HEK293 (cell line): ENCODE measurements around the gene PPM1L.

Experiments used
- ZNF37A ChIP-seq: fragments of 450-650 bp; IDR thresholded peaks from 2 replicates; pipeline ENCODE4 v1.5.1; 2018; ENCODE audit warnings: missing biosample characterization, missing genetic modification characterization
- TF ChIP-seq, protein P1 (sequence below): fragments of 450-650 bp; formaldehyde crosslinking; IDR thresholded peaks from 2 replicates; pipeline ENCODE4 v1.5.1; 2016; ENCODE audit warnings: missing biosample characterization, missing genetic modification characterization
- TF ChIP-seq, protein P2 (sequence below): fragments of 450-650 bp; formaldehyde crosslinking; IDR thresholded peaks from 2 replicates; pipeline ENCODE4 v1.5.0; 2017; ENCODE audit warnings: missing biosample characterization, missing genetic modification characterization, borderline replicate concordance
- TF ChIP-seq, protein P3 (sequence below): fragments of 450-650 bp; formaldehyde crosslinking; IDR thresholded peaks from 2 replicates; pipeline ENCODE4 v1.5.1; 2016; ENCODE audit warnings: missing biosample characterization, missing genetic modification characterization, borderline replicate concordance
- TF ChIP-seq, protein P4 (sequence below): fragments of 450-650 bp; formaldehyde crosslinking; IDR thresholded peaks from 2 replicates; pipeline ENCODE4 v1.5.1; 2016; ENCODE audit warnings: missing biosample characterization, missing genetic modification characterization, borderline replicate concordance
- TF ChIP-seq, protein P5 (sequence below): fragments of 450-650 bp; formaldehyde crosslinking; IDR thresholded peaks from 2 replicates; pipeline ENCODE4 v1.5.1; 2016; ENCODE audit warnings: missing biosample characterization, missing genetic modification characterization, low read depth

DNA sequence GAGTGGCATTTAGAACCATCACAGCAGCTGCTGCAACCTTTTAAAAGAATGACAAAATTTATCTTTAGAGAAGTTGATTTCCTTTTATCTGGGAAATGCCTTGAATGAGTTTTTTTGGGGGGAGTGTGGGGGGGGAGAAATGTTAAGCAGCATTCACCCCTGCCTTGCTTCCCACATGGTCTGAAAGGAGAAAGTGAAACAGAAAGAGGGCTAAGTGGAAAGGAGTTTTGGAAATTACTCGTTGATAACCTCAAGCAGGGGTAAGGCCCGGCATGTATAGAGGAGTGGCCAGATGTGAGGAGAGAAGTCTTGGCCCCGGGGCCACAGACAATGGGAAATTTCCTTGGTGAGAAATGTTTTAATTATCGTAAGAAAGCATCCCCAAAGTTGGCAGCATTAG, 325.6 kb downstream of the PPM1L start:
- TF ChIP-seq, protein P1, sequence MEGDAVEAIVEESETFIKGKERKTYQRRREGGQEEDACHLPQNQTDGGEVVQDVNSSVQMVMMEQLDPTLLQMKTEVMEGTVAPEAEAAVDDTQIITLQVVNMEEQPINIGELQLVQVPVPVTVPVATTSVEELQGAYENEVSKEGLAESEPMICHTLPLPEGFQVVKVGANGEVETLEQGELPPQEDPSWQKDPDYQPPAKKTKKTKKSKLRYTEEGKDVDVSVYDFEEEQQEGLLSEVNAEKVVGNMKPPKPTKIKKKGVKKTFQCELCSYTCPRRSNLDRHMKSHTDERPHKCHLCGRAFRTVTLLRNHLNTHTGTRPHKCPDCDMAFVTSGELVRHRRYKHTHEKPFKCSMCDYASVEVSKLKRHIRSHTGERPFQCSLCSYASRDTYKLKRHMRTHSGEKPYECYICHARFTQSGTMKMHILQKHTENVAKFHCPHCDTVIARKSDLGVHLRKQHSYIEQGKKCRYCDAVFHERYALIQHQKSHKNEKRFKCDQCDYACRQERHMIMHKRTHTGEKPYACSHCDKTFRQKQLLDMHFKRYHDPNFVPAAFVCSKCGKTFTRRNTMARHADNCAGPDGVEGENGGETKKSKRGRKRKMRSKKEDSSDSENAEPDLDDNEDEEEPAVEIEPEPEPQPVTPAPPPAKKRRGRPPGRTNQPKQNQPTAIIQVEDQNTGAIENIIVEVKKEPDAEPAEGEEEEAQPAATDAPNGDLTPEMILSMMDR (tag by site-specific recombination): no peak
- TF ChIP-seq, protein P2, sequence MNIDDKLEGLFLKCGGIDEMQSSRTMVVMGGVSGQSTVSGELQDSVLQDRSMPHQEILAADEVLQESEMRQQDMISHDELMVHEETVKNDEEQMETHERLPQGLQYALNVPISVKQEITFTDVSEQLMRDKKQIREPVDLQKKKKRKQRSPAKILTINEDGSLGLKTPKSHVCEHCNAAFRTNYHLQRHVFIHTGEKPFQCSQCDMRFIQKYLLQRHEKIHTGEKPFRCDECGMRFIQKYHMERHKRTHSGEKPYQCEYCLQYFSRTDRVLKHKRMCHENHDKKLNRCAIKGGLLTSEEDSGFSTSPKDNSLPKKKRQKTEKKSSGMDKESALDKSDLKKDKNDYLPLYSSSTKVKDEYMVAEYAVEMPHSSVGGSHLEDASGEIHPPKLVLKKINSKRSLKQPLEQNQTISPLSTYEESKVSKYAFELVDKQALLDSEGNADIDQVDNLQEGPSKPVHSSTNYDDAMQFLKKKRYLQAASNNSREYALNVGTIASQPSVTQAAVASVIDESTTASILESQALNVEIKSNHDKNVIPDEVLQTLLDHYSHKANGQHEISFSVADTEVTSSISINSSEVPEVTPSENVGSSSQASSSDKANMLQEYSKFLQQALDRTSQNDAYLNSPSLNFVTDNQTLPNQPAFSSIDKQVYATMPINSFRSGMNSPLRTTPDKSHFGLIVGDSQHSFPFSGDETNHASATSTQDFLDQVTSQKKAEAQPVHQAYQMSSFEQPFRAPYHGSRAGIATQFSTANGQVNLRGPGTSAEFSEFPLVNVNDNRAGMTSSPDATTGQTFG (tag by site-specific recombination): no peak
- no peak for TF ChIP-seq ZNF37A (tag by site-specific recombination)
- TF ChIP-seq, protein P3, sequence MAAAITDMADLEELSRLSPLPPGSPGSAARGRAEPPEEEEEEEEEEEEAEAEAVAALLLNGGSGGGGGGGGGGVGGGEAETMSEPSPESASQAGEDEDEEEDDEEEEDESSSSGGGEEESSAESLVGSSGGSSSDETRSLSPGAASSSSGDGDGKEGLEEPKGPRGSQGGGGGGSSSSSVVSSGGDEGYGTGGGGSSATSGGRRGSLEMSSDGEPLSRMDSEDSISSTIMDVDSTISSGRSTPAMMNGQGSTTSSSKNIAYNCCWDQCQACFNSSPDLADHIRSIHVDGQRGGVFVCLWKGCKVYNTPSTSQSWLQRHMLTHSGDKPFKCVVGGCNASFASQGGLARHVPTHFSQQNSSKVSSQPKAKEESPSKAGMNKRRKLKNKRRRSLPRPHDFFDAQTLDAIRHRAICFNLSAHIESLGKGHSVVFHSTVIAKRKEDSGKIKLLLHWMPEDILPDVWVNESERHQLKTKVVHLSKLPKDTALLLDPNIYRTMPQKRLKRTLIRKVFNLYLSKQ (tag by site-specific recombination): no peak
- TF ChIP-seq, protein P4, sequence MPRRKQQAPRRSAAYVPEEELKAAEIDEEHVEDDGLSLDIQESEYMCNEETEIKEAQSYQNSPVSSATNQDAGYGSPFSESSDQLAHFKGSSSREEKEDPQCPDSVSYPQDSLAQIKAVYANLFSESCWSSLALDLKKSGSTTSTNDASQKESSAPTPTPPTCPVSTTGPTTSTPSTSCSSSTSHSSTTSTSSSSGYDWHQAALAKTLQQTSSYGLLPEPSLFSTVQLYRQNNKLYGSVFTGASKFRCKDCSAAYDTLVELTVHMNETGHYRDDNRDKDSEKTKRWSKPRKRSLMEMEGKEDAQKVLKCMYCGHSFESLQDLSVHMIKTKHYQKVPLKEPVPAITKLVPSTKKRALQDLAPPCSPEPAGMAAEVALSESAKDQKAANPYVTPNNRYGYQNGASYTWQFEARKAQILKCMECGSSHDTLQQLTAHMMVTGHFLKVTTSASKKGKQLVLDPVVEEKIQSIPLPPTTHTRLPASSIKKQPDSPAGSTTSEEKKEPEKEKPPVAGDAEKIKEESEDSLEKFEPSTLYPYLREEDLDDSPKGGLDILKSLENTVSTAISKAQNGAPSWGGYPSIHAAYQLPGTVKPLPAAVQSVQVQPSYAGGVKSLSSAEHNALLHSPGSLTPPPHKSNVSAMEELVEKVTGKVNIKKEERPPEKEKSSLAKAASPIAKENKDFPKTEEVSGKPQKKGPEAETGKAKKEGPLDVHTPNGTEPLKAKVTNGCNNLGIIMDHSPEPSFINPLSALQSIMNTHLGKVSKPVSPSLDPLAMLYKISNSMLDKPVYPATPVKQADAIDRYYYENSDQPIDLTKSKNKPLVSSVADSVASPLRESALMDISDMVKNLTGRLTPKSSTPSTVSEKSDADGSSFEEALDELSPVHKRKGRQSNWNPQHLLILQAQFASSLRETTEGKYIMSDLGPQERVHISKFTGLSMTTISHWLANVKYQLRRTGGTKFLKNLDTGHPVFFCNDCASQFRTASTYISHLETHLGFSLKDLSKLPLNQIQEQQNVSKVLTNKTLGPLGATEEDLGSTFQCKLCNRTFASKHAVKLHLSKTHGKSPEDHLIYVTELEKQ (tag by site-specific recombination): no peak
- TF ChIP-seq, protein P5, sequence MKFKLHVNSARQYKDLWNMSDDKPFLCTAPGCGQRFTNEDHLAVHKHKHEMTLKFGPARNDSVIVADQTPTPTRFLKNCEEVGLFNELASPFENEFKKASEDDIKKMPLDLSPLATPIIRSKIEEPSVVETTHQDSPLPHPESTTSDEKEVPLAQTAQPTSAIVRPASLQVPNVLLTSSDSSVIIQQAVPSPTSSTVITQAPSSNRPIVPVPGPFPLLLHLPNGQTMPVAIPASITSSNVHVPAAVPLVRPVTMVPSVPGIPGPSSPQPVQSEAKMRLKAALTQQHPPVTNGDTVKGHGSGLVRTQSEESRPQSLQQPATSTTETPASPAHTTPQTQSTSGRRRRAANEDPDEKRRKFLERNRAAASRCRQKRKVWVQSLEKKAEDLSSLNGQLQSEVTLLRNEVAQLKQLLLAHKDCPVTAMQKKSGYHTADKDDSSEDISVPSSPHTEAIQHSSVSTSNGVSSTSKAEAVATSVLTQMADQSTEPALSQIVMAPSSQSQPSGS: no peak
